ENCODE measurements around the gene HOXA9.

The HOXA9 gene

GRCh38 chr7:27129729-27130539 is 35.4 kb downstream of the HOXA9 start:
- no peak for DNase-seq (ENCODE audit: low read depth in 3 of 3, low spot score in 1 of 3)

DNA sequence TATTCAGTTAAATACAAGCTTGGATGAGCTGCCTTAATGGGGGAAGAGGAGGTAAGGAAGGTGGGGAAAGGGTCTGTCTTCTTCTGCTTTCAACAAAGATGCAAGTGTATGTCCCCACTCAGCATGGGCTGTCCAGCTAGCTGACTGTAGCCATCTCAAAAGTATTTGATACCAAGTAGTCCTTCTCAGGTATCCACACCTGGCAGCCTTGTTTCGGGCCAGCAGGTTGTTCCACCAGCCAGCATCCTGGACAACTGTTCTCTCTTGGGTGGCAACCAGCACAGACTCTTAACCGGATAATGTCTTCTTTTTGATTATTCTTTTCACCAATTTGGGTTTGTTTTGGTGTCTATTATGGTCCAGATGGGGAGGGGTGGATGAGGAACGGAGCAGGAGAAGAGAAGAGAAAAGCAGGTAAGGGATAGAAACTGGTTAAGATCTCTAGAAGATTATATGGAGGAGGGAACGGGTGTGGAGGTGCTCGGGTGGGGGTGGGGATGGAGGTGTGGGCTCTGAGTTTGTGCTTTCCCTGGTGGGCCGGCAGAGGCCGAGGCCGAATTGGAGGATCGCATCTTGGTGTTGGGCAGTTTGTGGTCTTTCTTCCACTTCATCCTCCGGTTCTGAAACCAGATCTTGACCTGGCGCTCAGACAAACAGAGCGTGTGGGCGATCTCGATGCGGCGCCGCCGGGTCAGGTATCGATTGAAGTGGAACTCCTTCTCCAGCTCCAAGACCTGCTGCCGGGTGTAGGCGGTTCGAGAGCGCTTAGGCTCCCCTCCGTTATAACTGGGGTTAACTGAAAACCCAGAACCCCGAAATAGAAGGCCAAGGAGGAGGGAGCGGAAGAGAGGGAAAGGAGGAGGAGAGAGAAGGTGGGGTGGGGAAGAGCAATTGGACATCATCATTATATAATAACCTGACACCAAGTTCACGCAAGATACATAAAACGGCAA is 36.3 kb downstream of the HOXA9 start:
- DNase-seq (ENCODE audit: low read depth in 3 of 3, low spot score in 1 of 3), result no peak

DNA sequence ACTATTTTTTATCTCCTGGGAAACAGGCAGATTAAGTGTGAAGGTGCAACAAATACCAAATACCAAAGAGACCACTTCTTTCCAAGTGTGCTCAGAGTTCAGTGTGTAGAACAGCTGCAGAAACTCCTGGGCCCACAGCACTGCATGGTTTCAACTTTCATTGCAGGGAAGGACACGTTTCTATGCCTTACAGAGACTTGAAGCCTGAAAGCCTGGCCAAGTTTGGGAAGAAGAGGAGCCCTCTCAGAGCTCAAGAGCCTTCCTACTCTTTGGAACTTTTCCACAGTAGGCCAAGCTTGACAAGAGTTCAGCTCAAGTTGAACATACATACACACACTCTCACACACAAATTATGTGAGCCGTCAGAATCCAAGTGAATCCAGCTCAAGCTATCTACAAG is 37.3 kb downstream of the HOXA9 start:
- no peak for DNase-seq (ENCODE audit: low read depth in 3 of 3, low spot score in 1 of 3)

- DNase-seq (ENCODE audit: low read depth in 3 of 3, low spot score in 1 of 3), result no peak
Observed at GRCh38 chr7:27126596-27127327, 38.6 kb downstream of the HOXA9 start.

DNA sequence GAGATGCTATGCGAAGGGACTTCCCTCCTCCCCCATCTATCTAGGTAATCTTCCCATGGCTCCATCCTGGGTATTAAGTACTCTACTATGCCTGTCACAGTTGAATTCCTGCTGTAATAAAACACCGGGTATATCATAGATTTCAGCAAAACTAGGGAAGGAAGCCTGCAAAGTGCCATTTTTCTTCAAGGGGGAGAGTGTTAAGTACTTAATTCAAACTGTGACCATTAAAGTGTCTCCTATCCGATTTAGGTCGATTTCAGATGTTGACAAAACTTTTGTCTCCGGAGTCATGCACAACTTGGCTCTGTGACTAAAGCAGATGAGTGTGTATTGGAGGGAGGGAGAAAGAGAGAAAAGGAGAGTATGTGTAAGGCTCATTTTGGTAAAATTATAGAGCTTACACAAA is 39.3 kb downstream of the HOXA9 start:
- DNase-seq (ENCODE audit: low read depth in 3 of 3, low spot score in 1 of 3), result no peak

DNA sequence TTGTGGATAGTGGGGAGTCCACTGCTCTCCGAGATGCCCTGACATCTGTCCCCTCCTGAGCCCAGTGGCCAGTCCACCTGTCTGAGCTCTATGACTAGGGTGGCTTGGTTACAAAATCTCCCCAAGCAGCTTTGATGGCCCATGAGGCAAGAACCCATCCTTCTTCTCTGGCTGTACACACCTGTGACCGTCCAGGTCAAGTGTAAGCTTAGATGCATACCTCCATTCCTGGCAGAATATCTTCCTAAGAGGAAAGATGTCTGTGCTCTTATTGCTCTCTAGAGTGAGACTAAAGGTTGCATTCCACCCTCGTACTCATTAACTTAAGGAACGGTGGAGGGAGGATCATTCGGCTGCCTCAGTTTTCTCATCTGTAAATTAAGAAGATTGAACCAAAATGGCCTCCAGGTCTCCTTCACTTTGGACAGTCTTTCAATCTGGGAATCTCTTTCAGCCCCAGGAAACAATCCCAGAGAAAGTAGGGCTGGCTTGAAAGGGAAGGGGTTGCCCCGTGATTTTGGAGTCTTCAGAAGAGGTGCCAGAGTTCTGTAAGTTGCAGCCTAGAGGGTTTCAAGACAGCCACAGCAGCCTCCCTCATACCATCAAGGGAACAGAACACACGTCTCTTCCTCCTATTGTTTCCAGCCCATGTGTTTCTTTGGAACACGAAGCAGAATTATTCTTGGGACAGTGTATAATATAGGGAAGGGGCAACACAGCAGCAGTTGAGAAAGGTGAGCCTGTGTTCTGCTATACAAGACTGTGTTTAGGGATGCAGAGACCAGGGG is 40.2 kb downstream of the HOXA9 start:
- no peak for DNase-seq (ENCODE audit: low read depth in 3 of 3, low spot score in 1 of 3)

DNA sequence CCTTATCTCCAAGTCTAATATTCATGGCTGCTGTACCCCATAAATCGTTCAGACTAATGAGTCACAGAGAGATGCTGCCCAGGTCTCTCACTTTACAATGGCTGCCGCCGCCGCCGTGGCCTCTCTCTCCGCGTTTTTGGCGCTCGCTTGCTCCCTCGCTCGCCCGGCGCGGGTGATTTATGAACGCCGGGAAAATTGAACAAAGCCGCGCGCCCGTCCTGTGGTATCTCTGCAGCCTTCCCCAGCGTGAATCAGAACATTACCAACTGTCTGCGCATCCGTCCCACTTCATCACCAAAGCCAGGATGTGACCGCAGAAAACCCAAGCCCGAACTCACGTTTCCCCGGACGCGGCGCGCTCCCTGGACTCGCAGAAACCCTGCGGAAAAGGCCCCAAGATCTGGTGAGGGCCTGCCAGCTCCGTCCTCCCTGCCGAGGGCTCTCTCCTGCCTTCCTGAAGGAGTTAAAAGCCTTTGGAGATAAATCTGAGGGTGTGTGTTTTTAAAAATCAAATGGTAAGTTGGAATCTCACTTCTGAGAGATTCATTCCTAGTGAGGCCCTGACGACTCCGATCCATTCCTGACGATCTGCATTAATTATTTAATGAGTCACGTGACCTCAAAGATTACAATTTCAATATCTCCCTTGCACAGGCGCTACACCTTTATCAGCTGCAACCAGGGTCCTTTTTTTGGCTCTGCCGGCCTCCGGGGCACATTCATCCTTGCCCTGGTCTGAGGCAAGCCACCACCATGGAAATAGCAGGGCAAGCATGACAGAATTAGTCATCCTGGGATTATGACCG is 41.0 kb downstream of the HOXA9 start:
- DNase-seq (ENCODE audit: low read depth in 3 of 3, low spot score in 1 of 3), result no peak

DNA sequence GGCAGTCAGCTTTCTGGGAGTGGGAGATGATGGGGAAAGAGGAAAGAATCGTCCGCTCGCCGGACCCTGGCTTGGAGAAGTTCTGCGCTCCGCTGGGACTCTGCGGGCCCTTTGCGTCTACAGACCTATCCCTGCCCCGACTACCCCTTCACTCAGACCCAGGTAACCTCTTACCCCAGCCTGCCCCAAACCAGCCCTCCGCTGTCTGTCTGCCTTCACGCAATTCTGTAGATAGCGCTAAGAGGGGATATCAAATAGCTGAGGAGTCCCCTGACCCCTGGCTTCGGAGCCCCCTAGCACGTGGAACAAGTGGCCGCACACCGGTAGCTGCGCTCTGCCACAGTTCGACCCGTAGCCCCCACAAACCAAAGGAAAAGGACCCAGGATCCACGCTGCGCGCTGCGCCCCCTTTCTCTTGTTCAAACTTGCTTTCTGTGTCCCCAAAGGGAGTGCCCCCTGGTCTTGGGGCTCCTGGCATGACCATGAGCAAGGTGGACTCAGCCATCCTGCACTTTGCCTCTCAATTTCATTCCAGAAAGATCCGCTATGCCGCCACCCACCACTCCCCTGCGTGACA is 41.8 kb downstream of the HOXA9 start:
- DNase-seq (ENCODE audit: low read depth in 3 of 3, low spot score in 1 of 3), result no peak

DNA sequence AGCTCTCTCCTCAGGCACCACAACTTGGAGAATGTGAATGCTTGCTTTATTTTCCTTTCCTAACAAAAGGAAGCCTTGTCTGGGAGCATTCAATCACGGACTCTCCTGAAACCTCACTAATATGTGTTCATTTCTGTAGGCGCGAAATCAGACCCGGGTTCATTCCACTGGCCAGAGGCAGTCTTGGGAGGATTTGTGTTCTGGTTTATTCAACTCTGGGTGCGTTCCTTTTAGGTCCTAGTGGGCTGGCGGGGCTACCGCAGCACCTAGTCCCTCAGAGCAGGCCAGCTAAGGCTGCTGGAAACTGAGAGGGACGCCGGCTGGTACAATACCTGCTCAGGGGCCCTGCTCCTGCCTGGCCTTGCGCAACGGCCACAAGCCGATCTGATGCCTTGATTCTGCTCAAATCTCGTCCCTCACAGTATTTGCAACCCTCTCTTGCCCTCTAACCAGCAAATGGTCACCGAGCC is 42.3 kb downstream of the HOXA9 start:
- DNase-seq (ENCODE audit: low read depth in 3 of 3, low spot score in 1 of 3), result no peak

DNA sequence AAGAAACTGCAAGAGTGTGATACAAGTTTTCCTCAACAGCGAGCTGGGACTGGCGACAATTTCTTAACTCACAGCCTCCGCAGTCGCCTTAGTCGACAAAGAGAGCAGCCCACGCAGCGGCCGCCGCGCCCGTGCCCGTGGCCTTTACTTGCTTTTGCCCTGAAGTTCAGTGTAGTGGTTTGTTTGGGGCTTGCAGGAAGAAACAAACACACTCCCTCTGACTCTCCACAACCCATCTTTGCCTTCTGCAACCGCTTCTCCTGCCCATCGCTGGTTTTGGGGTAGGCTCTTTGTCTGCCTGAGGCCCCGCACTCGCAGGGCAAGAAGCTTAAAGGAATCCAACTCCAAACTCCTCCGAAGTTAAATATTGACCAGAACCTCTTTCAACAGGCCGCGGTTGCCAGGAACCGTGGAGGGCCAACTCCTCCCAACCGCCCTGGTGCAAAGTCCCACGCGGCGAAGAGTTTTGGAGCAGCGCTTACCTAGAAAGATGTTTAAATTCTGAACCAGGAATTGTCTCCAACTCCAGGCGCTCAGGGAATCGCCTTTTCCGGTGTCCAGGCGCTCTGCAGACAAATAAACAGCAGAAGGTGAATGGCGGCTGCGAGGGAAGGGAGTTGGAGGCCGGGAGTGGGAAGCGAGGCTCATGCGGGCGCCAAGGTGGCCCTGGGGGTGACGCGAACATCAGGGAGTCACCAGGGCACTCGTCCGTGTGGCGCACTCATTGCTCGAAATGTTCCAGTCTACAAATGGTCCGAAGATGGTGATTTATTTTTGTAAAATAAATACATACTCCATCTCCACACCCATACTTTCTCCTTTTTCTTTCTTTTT is 43.0 kb downstream of the HOXA9 start:
- no peak for DNase-seq (ENCODE audit: low read depth in 3 of 3, low spot score in 1 of 3)

- DNase-seq (ENCODE audit: low read depth in 3 of 3, low spot score in 1 of 3), result no peak
Observed at GRCh38 chr7:27121684-27122076, 43.7 kb downstream of the HOXA9 start.

- no peak for DNase-seq (ENCODE audit: low read depth in 3 of 3, low spot score in 1 of 3)
Observed at GRCh38 chr7:27119412-27119911, 45.9 kb downstream of the HOXA9 start.

GRCh38 chr7:27118580-27118979 is 46.8 kb downstream of the HOXA9 start:
- no peak for DNase-seq (ENCODE audit: low read depth in 3 of 3, low spot score in 1 of 3)

- DNase-seq (ENCODE audit: low read depth in 3 of 3, low spot score in 1 of 3), result no peak
Observed at GRCh38 chr7:27117887-27118491, 47.3 kb downstream of the HOXA9 start.

- no peak for DNase-seq (ENCODE audit: low read depth in 3 of 3, low spot score in 1 of 3)
Observed at GRCh38 chr7:27116962-27117886, 48.1 kb downstream of the HOXA9 start.

DNA sequence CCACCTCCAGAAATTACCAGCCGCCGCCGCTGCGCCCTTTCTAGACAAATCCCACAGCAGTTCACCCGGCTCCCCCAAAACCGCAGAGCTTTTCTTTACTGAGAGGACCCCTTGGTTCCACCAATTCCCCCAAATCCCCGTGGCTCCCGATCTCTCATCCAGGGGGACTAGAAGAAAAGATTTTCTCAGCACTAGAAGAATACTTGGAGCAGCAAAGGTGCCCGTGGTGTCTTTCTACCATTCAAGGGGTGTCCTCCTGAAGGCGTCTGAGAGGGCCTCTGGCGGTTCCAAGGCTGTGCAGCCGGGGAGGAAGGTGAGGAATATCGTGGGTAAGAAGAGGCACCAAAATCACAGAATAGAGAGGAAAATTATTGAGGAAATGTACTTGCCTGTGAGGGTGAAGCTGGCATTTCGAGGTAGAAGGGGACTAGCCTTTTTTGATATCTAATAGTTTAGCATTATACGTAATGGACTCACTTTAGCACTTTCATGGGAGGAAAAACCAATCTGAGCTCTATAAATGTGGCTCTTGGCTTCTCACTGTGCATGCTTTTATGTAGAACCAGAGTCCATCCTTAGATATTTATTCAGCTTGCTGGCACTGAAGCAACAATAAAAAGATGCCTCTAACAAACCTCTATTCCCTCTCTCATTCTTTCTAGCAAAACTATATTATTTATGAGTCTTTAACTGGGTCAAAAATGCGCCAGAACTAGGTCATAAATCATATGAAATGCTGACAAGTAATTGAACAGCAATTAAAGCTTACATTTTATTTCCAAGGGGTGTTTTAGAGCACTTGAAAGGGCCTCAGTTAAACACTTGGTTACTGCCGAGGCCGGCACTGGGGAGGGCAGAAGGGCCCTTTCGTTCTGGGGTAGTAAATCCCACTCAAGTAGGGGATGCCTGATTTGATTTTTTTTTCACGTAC is 49.0 kb downstream of the HOXA9 start:
- no peak for DNase-seq (ENCODE audit: low read depth in 3 of 3, low spot score in 1 of 3)
